OCI-LY3 (cell line): Measurements from ENCODE around the gene EFL1.

Experiments used
- CTCF ChIP-seq: fragments of 200-600, 300-600 bp; sonication (generic); IDR thresholded peaks from 2 replicates; pipeline ENCODE4 v1.5.1; 2014; ENCODE audit warnings: antibody characterized with exemption, low read length, low read depth
- EZH2phosphoT487 ChIP-seq: fragments of 200-600 bp; shearing (Covaris generic); IDR thresholded peaks from 2 replicates; pipeline ENCODE4 v1.6.1; 2018; ENCODE audit warnings: antibody characterized with exemption, mixed run types, low read depth

GRCh38 chr15:82186161-82186560 lies 76.4 kb downstream of the EFL1 start:
- TF ChIP-seq CTCF (no peak), EZH2phosphoT487 (no peak)
